ENCODE results near the gene GLCE.
"Not testable (repeated sequence)": the region's sequence is repeated elsewhere in the genome, so short reads cannot be mapped to it uniquely, and the experiment has no call there.

Gene GLCE

GRCh38 chr15:69138963-69139362 lies 21.5 kb upstream of the GLCE start:
- no peak for DNase-seq

DNA sequence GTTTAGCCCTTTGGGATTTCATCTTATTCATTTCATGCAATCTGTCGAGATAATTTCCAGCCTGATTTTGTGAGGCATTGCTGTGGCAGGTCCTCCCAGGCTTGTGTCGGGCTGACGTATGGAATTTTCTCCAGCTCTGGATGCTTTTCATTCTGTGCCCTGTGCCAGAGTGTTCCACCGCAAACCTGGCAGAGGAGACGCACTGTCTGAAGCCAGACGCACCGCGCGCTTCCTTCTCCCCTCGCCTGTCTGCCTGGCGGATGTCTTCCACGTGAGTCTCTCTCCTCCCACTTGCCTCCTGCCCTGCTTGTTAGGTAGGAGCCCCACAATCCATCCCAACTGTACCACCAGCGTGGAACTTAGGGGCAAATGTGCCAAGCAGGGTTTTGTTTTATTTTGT lies 20.1 kb upstream of the GLCE start:
- DNase-seq, result no peak

DNA sequence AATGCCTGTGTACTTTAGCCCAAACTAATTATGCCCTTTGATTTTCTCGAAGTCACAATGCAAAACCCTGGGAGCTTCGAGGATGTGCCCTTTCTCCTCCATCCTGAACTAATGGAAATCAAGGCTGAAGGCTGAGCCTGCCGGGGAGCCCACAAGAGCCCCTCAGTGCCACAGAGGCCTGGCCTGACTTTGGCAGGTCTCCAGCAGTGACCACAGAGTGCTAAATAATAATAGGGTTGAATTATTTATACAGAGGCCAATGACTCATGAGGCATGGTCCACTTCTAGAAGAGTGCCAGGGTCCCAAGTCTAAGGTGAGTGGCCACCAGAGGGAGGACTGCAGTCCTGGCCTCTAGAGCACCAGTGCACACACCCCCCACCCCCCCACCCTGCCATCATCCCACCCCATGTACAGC lies 19.1 kb upstream of the GLCE start:
- DNase-seq, result no peak

DNA sequence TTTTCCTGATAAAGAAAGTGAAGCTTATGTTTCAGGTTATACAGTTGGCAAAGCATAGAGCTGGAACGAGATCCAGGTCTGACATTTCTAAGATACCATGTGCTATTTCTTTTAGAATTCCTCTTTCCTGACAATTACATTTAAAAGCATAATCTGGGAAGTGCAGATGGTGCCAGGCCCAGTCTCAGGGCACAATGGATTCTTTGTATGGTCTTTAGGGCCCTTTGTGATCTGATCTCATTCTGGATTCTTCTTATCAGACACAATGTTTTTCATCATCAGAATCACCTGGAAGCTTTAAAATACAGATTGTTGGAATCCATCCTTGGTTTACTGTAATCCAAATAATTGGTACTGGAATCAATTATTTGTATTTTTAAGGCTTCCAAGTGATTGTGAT lies 18.6 kb upstream of the GLCE start:
- DNase-seq, result no peak

DNA sequence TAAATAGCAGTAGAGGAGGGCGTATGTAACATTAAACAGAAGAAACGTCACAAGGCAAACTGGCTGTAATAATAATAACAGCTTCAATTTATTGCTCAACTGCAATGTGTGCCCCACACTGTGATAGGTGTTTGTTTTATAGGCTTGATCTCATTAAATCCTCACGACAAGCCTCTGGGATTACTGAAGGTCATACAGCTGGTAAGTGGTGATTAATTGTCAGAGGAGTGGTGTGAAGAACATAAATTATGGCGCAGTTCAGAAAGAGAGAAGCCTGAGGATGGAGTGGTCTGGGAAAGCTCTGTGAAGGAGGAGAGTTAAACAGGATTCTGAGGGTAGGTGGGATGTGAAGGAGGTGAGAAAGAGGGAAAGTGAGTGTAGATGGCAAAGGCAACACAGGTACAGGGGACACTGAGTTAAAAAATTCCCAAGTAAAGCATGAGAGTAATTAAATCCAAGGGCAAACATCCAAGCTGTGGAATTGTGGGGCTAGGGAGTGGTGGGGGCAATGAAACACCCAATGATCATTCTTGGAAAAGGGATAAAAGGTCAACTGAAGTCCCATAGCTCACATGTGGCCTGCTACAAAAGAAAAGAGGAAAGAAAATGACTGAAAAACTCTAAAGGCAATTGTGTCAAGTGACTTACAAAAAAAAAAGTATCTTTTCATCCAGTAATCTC lies 16.5 kb upstream of the GLCE start:
- no peak for DNase-seq

- DNase-seq, result no peak
Measured at GRCh38 chr15:69144530-69144929, 15.9 kb upstream of the GLCE start.

DNA sequence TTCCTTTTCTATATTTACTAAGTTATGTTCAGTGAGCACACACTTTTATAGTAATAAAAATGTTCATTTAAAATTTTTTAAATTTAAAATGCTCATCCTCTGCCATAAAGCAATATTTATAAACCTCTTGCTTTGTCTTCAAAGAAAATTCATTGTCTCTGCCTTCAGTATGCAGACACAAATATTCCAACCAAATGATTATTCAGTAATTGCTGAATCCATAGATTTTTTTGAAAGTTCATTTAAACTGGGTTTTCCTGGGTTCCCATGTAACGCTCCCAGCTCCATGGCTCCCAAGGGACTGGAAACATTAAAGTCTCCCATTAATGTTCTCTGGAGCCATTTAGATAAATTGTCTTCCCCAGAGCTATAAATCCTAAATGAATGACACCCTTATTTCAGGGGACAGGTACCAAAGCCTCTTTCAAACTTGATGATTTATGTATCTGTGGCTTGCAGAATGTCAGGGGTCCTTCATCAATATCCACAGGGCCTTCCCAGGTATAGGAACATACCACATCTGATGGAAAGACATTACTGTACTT lies 15.2 kb upstream of the GLCE start:
- no peak for DNase-seq

GRCh38 chr15:69145694-69146492 lies 14.5 kb upstream of the GLCE start:
- DNase-seq, result no peak

GRCh38 chr15:69146724-69147435 lies 13.6 kb upstream of the GLCE start:
- DNase-seq, result no peak

DNA sequence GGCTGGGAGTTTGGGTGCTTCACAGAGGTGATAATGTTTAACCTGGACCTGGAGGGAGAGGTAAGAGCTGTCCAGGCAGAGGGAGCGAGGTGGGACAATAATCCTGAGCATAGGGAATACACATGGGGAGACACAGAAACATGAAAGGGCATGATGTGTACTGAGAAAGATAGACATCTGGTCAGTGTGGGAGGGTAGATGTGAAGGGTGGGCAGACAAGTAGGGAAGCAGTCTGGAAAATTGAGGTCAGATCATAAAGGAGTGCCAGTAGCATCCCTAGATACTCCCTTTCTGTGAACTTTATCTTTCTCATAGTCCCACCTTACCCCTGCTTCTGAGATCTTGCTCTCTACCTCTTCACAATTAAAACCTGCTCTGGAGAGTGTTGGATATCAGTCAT lies 12.0 kb upstream of the GLCE start:
- no peak for DNase-seq

DNA sequence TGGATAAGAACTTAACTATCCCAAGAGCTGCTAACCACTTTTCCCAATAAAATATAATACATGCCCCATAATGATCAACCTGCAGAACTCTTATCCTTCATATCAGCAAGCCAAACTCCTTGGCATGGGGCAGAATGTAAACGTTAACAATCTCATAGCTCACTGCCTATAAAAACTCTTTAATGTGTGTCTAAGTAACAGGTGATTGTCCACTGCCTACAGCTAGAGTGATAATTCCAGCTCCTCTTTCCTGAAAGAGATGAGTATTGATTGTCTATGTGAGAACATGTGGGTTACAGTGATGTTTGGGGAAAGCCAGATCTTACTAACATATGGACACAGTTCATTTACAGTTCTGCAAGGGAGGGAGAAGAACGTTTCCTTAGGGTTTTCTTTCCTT lies 11.3 kb upstream of the GLCE start:
- no peak for DNase-seq

DNA sequence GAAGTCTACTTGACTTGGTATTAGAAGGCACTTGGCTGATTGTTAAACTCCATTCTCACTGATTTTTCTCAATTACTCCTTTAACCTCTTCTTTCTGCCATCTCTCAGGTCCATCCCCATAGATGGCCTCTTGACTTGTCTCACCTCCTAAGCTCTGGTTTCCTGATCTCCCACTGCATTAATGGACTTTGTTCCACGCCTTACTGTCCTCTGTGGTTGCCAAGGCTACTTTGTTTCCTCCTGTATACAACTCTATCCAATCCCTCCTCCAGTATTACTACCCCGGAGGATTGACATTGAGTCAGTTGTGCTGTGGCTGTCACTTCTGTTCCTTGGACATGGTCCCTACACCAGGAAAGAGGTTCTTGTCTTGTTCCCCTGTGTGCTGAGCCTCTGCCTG lies 10.6 kb upstream of the GLCE start:
- DNase-seq, result no peak

DNA sequence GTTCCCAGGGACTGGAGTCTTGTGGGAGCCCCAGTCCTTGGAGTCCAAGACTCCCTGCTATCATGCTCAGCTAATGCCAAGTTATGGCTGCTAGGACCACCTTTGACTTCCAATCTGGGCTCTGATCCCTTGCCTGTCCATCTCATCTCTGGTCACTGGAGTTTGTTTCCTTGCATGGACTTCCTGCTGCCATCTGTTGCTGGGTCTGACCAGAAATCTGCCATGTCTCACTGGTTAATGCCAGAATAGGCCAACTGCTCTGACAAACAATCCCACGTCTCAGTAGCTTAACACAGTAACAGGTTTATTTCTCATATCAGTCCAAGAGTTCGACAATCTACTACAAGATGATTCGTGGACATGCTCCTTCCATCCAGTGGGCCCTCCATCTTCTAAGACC lies 10.1 kb upstream of the GLCE start:
- DNase-seq, result no peak

DNA sequence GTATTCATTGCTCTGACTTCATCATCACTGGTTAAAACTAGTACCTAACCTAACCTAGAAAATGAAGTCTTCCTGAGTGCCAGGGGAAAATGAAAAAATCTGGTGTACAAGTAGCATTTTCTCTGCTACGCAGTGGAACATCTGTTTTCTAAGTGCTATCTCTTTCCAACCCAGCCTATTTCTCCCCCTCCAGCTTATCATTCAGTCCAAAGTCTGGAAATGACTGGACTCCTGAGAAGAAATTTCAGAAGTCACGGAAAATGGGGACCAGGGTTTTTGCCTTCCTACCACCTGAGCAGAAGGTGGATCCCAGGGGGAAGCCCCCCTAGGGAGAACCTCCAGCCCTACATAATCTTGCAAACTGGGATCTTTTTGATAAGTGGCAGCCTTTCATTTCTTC lies 9.6 kb upstream of the GLCE start:
- no peak for DNase-seq

DNA sequence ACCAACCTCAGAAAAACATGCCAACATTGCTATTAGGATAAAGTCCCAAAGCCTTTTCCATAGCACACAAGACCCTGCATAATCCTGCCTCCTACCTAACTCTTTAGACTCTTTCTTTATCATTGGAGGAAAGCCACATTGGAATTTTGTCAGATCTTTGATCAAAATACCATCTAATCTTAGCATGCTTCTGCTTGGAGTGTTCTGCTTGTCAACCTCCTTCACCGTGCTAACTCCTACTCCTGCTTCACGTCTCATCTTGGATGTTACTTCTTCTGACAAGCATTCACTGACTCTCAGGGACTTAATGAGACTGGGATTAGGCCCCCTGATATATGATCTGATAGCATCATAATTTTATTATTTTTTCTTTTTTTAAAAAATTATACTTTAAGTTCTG lies 7.4 kb upstream of the GLCE start:
- DNase-seq, result no peak

- not testable (repeated sequence) for DNase-seq
Measured at GRCh38 chr15:69153587-69153986, 6.8 kb upstream of the GLCE start.

- no peak for DNase-seq
Measured at GRCh38 chr15:69154078-69154477, 6.4 kb upstream of the GLCE start.

GRCh38 chr15:69154684-69155083 lies 5.8 kb upstream of the GLCE start:
- no peak for DNase-seq

- DNase-seq, result no peak
Measured at GRCh38 chr15:69156736-69157381, 3.6 kb upstream of the GLCE start.

- no peak for DNase-seq
Measured at GRCh38 chr15:69158201-69158842, 2.1 kb upstream of the GLCE start.

DNA sequence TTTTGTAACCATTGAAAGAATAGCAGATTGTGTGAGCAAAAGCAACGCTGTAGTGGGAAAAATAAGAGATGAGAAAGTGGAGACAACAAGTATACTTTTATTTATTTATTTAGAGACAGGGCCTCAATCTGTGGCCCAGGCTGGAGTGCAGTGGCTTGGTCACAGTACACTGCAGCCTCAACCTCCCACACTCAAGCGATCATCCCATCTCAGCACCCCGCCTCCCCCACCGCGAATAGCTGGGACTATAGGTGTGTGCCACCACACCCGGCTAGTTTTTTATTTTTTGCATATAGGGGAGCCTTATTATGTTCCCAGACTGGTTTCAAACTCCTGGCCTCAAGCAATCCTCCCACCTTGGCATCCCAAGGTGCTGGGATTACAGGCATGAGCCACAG lies 1.6 kb upstream of the GLCE start:
- DNase-seq, result no peak

DNA sequence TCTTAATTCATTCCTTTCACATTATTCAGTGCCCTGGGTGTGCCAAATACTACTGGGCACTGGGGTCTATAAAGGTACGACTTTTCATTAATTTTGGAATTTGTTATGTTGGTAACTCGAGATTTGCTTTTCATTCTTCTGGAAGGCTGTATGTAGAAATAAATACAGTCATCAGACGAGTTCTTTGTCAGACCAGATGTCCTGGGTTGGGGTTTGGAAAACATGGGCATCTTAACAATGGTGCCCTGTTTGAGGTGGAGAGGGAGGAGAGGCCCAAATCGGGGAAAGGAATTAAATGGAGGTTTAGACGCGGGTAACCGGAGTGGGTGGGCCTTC lies 662 bp upstream of the GLCE start:
- no peak for DNase-seq
